Measurements from ENCODE around the gene BCL2A1.

- TF ChIP-seq CTCF (IDR thresholded peaks at IDR 0.05) (no peak), REST (IDR thresholded peaks at IDR 0.05; ENCODE audit: insufficient read depth in 1 of 2, low read depth in 2 of 2, low read length in 1 of 2) (no peak), SIN3A (IDR thresholded peaks at IDR 0.05; ENCODE audit: borderline replicate concordance, insufficient read depth, low read depth, low read length) (no peak), POLR2AphosphoS5 (IDR thresholded peaks at IDR 0.05; ENCODE audit: low read depth, low read length) (no peak), TCF7L2 (IDR thresholded peaks at IDR 0.05; ENCODE audit: low read depth, low read length) (no peak)
These were observed 49.7 kb upstream of the BCL2A1 start for GRCh38 chr15:80020731-80021130.
